Stimulated activated CD8-positive, alpha-beta memory T cell treated with anti-CD3 and anti-CD28 coated beads, Interleukin-2, amount 100 ng/mL, for 48 hours (primary cell): ENCODE results near the gene TAOK1.

ENCODE experiments used
- DNase-seq, 2 donors: peaks; one replicate each; pipeline ENCODE4 v3.0.0-alpha.2; 2020; ENCODE audit warnings: low read depth in 2 of 2

TAOK1 gene

GRCh38 chr17:29583324-29584248, 193.4 kb downstream of the TAOK1 start:
- no peak for DNase-seq

GRCh38 chr17:29584452-29585079, 194.4 kb downstream of the TAOK1 start:
- DNase-seq = no peak

GRCh38 chr17:29585080-29585751, 195.1 kb downstream of the TAOK1 start:
- DNase-seq = no peak

GRCh38 chr17:29586676-29587469, 196.7 kb downstream of the TAOK1 start:
- no peak for DNase-seq

GRCh38 chr17:29587591-29587990, 197.4 kb downstream of the TAOK1 start:
- DNase-seq = no peak

- no peak for DNase-seq
These were observed 197.9 kb downstream of the TAOK1 start for GRCh38 chr17:29588017-29588561.

- no peak for DNase-seq
These were observed 198.6 kb downstream of the TAOK1 start for GRCh38 chr17:29588562-29589411.

GRCh38 chr17:29589524-29590410, 199.6 kb downstream of the TAOK1 start, which contains the start of gene GIT1:
Gene GIT1, minus strand, starts transcription at chr17:29589648. Its CDS starts 270 bp downstream, at chr17:29589378.
- DNase-seq = peak; percentile 76 to 85

- no peak for DNase-seq
These were observed 200.4 kb downstream of the TAOK1 start for GRCh38 chr17:29590411-29591145.

- DNase-seq = no peak
These were observed 201.1 kb downstream of the TAOK1 start for GRCh38 chr17:29591146-29591736.

GRCh38 chr17:29591737-29592608, 201.8 kb downstream of the TAOK1 start:
- DNase-seq = peak; percentile 83

- DNase-seq = no peak
These were observed 202.8 kb downstream of the TAOK1 start, which contains the start of gene ANKRD13B for GRCh38 chr17:29592850-29593551. Gene ANKRD13B, plus strand, starts transcription at chr17:29593132. Its CDS starts 490 bp downstream, at chr17:29593622.

GRCh38 chr17:29593591-29594518, 203.7 kb downstream of the TAOK1 start:
- DNase-seq = no peak

GRCh38 chr17:29594519-29595090, 204.4 kb downstream of the TAOK1 start:
- DNase-seq = no peak
